Activated B cell treated with CpG ODN at 0.5 μM for 24 hours (primary cell): ENCODE measurements around the gene SEMA6A. TPM values are rescaled to one million over a fixed set of nuclear protein-coding genes. Genes with fewer than 3 reads are reported as not detected.

Source experiments
- ATAC-seq: fragments of 200-7000 bp; cut with Tn5 transposase; one replicate; pipeline ENCODE4 v1.10.0; 2021; ENCODE audit warnings: low read depth, mild to moderate bottlenecking, moderate library complexity
- CTCF ChIA-PET: fragments of 350-600 bp; sonication (Branson Sonifier 250); formaldehyde crosslinking; loops from one replicate; lab custom pipeline; 2021; ENCODE audit warnings: antibody characterized with exemption; lab: Charles Lee
- POLR2A ChIA-PET: fragments of 350-600 bp; sonication (Branson Sonifier 250); formaldehyde crosslinking; loops from one replicate; lab custom pipeline; 2021; ENCODE audit warnings: antibody characterized with exemption; lab: Charles Lee
- DNase-seq: peaks from one replicate; pipeline ENCODE4 v3.0.0; 2022
- H3K27ac Mint-ChIP-seq: one replicate; pipeline ENCODE4 v1.8.0; 2020; ENCODE audit warnings: mixed read lengths
- H3K27me3 Mint-ChIP-seq: one replicate; pipeline ENCODE4 v1.8.0; 2021; ENCODE audit warnings: mixed read lengths
- H3K36me3 Mint-ChIP-seq: one replicate; pipeline ENCODE4 v1.8.0; 2021; ENCODE audit warnings: low read depth, mixed read lengths
- H3K4me1 Mint-ChIP-seq: one replicate; pipeline ENCODE4 v1.8.0; 2021; ENCODE audit warnings: mixed read lengths
- H3K4me3 Mint-ChIP-seq: one replicate; pipeline ENCODE4 v1.8.0; 2020; ENCODE audit warnings: mild to moderate bottlenecking, mixed read lengths
- H3K9me3 Mint-ChIP-seq: one replicate; pipeline ENCODE4 v1.8.0; 2020; ENCODE audit warnings: mixed read lengths
- intact Hi-C: fragments of 100-400 bp; cut with micrococcal nuclease; formaldehyde crosslinking; loops from one replicate; pipeline ENCODE4 v1.15.1; 2024
- total RNA-seq: library from RNA; stranded (reverse); gene quantifications from 2 replicates; pipeline ENCODE4 v1.2.3, GENCODE V29; 2022
- TF ChIP-seq, protein P1 (sequence below): fragments of 200-600 bp; IDR thresholded peaks from one replicate; pipeline ENCODE4 v1.8.0; 2022; ENCODE audit warnings: antibody characterized with exemption, mild to moderate bottlenecking

Gene SEMA6A
- total RNA-seq, 1 donor from 2014 or later: 0.20 TPM

DNA sequence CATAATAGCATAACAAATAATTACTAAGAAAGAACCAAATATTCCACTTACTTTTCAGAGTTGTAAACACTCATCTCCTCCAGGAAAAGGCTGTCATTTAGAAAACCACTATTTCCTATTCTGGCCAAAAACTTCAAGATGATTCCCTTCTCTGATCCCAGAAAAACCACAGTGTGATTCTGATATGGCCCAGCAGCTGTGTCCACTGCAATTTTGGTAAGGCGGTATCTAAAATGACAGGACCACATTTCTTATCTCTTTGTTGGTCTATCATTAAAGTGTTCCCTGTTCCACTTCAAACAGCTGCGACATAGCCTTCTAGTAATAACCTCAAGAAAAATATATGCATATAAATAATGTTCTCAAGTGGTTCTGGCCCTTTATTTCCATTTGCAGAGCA, 96.1 kb downstream of the SEMA6A start:
- intact Hi-C loops: no loop called here
- Mint-ChIP-seq H3K27ac (no peak overlapping the region), H3K9me3 (peaks cover 16% of the 10 kb centered on the region), H3K27me3 (no peaks in the 10 kb centered on the region), H3K36me3 (peaks cover 24% of the 10 kb centered on the region), H3K4me3 (no peak overlapping the region), H3K4me1 (no peaks in the 10 kb centered on the region)
- ChIA-PET CTCF (no interaction called here), POLR2A (no interaction called here)
- DNase-seq (no peak), ATAC-seq (no peak)
- TF ChIP-seq, protein P1, sequence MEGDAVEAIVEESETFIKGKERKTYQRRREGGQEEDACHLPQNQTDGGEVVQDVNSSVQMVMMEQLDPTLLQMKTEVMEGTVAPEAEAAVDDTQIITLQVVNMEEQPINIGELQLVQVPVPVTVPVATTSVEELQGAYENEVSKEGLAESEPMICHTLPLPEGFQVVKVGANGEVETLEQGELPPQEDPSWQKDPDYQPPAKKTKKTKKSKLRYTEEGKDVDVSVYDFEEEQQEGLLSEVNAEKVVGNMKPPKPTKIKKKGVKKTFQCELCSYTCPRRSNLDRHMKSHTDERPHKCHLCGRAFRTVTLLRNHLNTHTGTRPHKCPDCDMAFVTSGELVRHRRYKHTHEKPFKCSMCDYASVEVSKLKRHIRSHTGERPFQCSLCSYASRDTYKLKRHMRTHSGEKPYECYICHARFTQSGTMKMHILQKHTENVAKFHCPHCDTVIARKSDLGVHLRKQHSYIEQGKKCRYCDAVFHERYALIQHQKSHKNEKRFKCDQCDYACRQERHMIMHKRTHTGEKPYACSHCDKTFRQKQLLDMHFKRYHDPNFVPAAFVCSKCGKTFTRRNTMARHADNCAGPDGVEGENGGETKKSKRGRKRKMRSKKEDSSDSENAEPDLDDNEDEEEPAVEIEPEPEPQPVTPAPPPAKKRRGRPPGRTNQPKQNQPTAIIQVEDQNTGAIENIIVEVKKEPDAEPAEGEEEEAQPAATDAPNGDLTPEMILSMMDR: no peak

DNA sequence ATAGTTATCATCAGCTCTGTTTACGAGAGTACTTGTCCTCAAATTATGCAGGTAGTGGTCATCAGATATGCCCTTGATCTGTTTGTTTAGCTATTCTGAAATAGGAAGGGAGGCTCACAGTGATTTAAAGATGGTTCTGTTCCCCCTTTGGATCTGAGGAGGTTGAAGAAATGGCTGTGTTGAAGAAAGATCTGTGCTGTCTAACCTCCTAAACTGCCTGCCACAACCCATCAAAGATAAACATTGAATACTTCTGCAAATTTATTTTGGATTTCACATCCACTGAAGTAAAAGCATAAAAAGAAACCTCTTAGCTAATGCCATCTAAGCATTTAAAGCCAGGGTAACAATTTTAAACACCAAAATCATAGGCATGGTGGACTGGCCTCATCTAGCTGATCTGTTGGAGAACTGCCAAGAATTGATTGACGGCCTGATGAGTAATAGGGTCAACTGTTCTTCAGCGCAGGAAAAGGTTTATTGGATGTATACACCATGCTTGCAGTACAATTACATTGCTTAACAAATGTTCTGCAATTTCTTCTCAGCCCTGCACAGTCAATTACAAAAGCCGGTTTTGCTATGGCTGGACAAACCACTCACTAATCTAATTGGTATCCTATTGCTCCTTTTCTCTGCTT, 97.6 kb downstream of the SEMA6A start:
- no peak overlapping the region for H3K4me3 Mint-ChIP-seq
- no peak overlapping the region for H3K27ac Mint-ChIP-seq
- intact Hi-C loops: no loop called here
- no peaks in the 10 kb centered on the region for H3K4me1 Mint-ChIP-seq
- POLR2A ChIA-PET: no interaction called here
- no peak for ATAC-seq
- H3K36me3 Mint-ChIP-seq: peaks cover 28% of the 10 kb centered on the region
- CTCF ChIA-PET: no interaction called here
- H3K9me3 Mint-ChIP-seq: peaks cover 16% of the 10 kb centered on the region
- no peak for DNase-seq
- TF ChIP-seq, protein P1: no peak
- no peaks in the 10 kb centered on the region for H3K27me3 Mint-ChIP-seq

DNA sequence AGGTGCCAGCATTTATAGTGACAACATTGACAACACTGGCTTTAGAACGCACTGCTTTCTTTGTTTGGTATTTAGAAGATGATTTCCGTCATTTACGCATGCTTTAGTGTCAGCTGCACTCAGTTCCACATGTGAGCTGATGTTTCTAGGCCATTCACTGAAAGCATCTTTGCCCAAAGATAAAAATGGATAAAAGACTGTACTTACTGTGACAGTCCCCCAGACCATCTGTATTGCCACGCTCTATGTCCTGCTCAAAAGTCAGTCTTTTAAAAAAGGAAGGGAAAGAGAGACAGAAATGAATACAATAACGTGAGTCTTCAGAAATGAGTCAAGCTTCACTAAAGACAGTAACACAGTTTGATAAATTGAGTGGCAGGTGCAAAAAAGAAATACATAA, 99.3 kb downstream of the SEMA6A start:
- Mint-ChIP-seq H3K4me3 (no peak overlapping the region), H3K27me3 (no peaks in the 10 kb centered on the region), H3K9me3 (peaks cover 16% of the 10 kb centered on the region), H3K4me1 (no peaks in the 10 kb centered on the region), H3K36me3 (peaks cover 28% of the 10 kb centered on the region), H3K27ac (no peak overlapping the region)
- no peak for DNase-seq
- ChIA-PET POLR2A (interaction anchor here (0.6 kb wide), 1 partner anchor 871 kb away, joined by 3 read pairs; no protein-coding TSS in a partner anchor), CTCF (no interaction called here)
- no peak for ATAC-seq
- TF ChIP-seq, protein P1: no peak
- intact Hi-C loops: no loop called here

DNA sequence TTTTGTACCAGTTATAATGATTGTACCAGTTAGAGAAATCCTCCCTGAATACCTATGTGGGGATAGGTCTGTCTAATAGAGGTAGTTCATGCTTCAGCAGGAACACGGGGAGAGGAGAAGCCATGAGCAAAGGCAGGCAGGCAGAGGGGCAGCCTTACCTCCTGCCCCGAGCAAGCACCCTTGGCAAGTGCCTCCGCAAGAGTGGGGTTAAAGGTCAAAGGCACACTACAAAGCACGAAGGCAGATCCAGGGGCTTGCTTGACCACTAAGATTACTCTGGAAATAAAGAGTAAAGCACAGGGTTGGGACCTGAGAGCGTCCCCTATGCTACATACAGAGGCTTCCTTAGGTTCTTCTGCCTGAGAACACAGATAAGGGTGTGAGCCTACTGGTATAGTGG, 100.9 kb downstream of the SEMA6A start:
- Mint-ChIP-seq H3K4me3 (no peak overlapping the region), H3K27me3 (no peaks in the 10 kb centered on the region), H3K4me1 (no peaks in the 10 kb centered on the region), H3K27ac (no peak overlapping the region), H3K9me3 (peaks cover 16% of the 10 kb centered on the region), H3K36me3 (peaks cover 28% of the 10 kb centered on the region)
- CTCF ChIA-PET: no interaction called here
- POLR2A ChIA-PET: no interaction called here
- DNase-seq (no peak), ATAC-seq (no peak)
- intact Hi-C loops: no loop called here
- TF ChIP-seq, protein P1: no peak

DNA sequence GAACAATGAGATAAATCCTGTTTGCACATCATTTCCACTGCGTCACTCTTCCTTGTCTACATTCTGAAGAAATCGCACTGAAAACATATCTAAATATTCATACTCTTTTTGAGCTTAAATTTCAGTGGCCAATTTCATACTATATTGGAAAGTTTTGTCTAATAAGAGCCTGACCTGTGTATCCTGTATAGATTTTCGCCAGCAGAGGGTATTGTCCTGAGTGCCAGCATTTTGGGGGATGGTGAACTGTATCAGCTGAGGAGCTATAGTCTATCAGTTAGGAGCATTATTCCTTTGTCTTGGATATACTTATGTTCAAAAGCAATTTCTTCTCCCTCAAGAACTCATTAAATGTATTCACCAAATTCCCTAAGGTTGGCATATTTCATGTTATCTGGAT, 102.3 kb downstream of the SEMA6A start:
- H3K4me1 Mint-ChIP-seq: no peaks in the 10 kb centered on the region
- H3K27me3 Mint-ChIP-seq: no peaks in the 10 kb centered on the region
- TF ChIP-seq, protein P1: no peak
- H3K36me3 Mint-ChIP-seq: peaks cover 19% of the 10 kb centered on the region
- no peak overlapping the region for H3K4me3 Mint-ChIP-seq
- CTCF ChIA-PET: no interaction called here
- H3K27ac Mint-ChIP-seq: no peak overlapping the region
- no peak for ATAC-seq
- peaks cover 17% of the 10 kb centered on the region for H3K9me3 Mint-ChIP-seq
- POLR2A ChIA-PET: no interaction called here
- intact Hi-C loops: no loop called here
- no peak for DNase-seq
